Measurements from ENCODE around the gene ADCY6.

Gene ADCY6

DNA sequence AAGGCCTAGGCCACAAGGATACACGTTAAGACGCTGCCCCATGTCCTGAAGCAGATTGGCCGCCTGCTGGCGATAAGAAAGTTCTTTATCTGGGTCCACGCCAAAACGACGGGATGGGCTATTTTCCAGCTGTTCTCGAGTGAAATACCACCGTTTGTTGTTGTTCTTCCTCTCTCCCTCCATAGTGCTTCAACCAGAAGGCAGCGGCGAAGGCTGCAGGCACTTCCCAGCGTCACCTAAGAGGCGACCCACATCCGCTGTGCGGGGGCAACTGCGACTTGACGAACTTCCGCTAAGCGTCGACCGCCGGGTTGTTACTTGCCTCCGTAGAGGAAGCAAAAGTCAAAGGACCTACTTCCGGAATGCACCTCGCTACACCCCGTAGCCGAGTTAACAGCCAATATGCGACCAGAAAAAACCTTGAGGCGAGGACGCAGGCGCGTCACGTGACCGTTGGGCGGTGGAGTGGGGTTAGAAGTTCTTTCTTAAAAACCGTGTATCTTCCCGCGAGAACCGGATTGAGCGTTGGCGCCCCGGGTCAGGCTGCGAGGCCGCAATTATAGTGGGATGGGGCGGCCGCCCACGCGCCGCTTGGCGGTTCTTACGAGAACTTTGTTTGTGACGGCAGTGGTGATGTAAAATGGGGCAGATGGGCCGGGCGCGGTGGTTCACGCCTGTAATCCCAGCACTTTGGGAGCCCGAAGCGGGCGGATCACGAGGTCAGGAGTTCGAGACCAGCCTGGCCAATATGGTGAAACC lies 72.2 kb downstream of the ADCY6 start, which contains the start of gene CCNT1:
TSS of gene CCNT1 (minus strand) at position 215 of the 759 bp plus-strand sequence. CDS start at position 183, 32 bp downstream.
- Mint-ChIP-seq H3K27me3 (ENCODE audit: low read depth) (peaks cover 5% of the 10 kb centered on the region), H3K4me1 (ENCODE audit: low read depth) (peaks cover 30% of the 10 kb centered on the region), H3K27ac (peak within 1 kb of the TSS; percentile 94), H3K4me3 (peak within 1 kb of the TSS; percentile 95), H3K36me3 (ENCODE audit: low read depth) (peaks cover 39% of the 10 kb centered on the region), H3K9me3 (peaks cover 22% of the 10 kb centered on the region)

All from T-helper 1 cell treated with Interleukin-12 subunit alpha and Interleukin-12 subunit beta and Interleukin-4 antibody, amounts not matched to agents 30 μg/mL and 1 μg/mL, for 36 hours (primary cell).